ENCODE results near the gene APBB1IP. TPM values are rescaled to one million over a fixed set of nuclear protein-coding genes. Genes with fewer than 3 reads are reported as not detected.
"Not testable (repeated sequence)": the region's sequence is repeated elsewhere in the genome, so short reads cannot be mapped to it uniquely, and the experiment has no call there.

The APBB1IP gene, protein sequence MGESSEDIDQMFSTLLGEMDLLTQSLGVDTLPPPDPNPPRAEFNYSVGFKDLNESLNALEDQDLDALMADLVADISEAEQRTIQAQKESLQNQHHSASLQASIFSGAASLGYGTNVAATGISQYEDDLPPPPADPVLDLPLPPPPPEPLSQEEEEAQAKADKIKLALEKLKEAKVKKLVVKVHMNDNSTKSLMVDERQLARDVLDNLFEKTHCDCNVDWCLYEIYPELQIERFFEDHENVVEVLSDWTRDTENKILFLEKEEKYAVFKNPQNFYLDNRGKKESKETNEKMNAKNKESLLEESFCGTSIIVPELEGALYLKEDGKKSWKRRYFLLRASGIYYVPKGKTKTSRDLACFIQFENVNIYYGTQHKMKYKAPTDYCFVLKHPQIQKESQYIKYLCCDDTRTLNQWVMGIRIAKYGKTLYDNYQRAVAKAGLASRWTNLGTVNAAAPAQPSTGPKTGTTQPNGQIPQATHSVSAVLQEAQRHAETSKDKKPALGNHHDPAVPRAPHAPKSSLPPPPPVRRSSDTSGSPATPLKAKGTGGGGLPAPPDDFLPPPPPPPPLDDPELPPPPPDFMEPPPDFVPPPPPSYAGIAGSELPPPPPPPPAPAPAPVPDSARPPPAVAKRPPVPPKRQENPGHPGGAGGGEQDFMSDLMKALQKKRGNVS
- polyA plus RNA-seq (ENCODE audit: insufficient read length in 4 of 4), result 1 to 10 TPM; 1.1 to 5.0 (median 1.4) TPM

DNA sequence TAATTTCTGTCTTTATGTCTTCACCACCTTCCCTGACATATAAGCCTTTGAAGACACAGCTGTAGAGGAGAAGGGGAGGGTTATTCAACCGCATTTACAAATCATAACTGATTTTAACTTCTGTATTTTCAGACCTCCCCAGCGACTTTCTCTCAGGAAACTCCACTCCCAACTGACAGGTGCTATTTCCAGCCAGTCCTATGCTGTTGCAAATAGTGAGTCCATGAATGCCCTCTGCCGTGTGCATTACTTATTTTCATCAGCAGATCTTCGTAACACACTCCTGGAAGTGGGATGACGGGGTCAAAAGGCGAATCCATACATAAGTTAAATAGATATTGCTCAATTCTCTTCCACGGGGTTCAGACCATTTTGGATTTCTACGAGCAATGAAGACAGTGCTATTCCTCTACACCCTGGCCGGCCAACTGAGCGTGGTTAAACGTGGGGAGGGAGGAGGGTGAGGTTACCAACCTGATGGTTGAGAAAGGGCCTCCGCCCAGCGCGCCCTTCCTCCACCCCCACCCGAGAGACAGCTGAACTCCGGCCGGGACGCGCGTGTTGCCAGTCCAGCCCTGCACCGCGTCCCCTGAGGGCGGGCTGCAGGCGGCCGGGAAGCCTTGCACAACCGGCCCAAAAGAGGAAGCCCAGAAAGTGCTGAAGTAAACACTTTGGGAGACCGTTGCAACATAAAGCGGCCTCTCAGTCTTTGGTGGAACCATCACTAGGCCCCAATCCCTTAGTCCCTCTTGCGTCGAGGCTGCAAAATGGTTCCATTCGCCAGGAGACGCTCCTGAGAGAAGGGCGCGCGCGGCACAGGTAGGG, at the start of gene APBB1IP:
TSS of gene APBB1IP (plus strand) at position 705 of the 825 bp plus-strand sequence. CDS start 53,986 bp downstream, outside the sequence.
- DNase-seq (ENCODE audit: low read depth in 4 of 4, low spot score in 3 of 4), result no peak

DNA sequence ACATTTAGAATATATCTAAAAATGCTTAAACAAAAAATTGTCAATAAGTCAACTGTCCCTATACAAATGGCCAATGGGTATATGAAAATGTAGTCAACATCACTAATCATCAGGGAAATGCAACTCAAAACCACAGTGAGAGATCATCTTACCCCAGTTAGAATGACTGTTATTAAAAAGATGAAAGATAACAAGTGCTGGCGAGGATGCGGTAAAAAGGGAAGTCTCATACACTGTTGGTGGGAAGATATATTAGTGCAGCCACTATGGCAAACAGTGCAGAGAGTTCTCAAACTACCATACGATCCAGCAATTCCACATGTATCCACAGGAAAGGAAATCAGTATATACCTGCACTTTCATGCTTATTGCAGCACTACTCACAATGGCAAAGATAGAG, 48.6 kb upstream of the APBB1IP start:
- DNase-seq (ENCODE audit: low read depth in 4 of 4, low spot score in 3 of 4), result no peak

DNA sequence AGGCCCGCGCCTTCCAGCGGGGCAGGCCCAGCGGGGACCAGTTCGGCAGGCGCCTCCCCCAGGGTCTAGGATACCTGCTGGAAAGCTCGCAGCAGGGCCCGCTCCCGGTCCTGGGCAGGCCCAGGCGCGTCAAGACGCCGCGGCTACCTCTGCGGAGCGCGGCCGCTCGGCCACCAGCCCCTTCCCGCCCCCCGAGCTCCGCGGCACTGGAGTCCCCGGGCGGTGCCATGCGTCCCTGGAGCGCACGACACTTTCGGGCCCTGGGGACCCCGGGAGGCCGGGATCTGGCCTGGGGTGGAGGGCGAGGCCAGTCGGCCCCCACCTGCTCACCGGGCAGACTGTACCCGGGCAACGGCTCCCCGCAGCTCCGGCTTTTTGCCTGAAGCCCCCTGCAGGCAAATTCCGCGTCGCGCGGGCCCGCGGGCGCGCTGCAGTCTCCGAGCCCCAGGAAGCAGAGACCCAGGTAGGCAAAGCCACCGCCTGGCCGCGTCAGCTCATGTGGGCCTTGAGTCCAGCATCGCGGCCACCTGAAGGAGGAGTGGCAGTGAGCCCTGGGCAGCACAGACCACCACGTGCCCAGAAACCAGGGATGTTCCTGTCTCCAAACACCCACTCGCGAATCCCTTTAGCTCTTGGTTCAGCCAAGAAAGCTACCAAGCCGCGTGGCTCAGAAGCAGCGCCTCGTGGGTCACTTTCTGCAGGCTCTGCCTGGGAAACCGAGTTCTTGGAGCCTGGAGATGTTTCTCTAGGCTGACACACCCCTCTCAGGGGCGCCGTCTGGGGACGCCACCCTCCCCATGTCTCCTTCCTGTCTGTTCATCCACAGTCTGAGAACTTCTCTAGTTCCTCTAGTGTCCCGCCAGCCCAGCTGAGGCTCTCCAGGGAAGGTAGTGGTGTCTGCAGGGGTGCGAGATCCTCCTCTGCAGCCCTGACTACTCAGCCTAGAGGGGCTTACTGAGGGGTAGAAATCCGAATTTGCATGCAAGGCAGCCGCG, 46.1 kb upstream of the APBB1IP start:
- no peak for DNase-seq (ENCODE audit: low read depth in 4 of 4, low spot score in 3 of 4)

DNA sequence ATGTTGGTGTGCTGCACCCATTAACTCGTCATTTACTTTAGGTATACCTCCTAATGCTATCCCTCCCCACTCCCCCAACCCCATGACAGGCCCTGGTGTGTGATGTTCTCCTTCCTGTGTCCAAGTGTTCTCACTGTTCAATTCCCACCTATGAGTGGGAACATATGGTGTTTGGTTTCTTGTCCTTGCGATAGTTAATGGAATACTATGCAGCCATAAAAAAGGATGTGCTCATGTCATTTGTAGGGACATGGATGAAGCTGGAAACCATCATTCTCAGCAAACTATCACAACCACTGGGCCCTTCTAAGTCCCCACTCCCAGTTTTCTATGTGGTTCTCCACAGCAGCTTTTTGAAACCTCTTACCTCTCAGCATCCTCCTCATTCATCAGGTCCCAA, 39.8 kb upstream of the APBB1IP start:
- not testable (repeated sequence) for DNase-seq (ENCODE audit: low read depth in 4 of 4, low spot score in 3 of 4)

DNA sequence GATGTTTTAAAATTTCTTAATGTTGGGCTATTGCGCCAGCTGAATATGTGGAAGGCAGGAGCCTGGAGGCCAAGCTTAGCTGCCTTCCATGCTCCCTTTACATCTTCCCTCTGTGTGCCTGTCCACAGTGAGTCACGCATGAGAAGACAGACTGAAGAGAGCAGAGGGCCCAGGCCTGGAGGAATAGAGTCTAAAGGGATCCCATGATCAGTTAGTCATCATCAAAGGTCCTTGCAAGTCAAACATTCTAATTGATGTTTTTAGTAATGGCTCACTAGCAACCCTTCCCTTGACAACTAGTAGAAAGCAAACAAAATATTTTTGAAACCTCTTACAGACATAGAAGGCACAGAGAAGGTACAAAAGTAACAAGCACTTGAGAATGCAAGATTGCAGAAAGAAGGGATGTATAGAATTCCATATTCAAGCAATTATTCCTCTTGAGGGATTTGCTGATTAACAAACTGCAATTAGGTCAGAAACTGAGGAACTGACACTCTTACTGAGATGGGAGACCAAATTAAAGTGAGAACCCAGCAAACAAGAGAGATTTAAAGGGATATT, 30.7 kb upstream of the APBB1IP start:
- DNase-seq (ENCODE audit: low read depth in 4 of 4, low spot score in 3 of 4), result no peak

DNA sequence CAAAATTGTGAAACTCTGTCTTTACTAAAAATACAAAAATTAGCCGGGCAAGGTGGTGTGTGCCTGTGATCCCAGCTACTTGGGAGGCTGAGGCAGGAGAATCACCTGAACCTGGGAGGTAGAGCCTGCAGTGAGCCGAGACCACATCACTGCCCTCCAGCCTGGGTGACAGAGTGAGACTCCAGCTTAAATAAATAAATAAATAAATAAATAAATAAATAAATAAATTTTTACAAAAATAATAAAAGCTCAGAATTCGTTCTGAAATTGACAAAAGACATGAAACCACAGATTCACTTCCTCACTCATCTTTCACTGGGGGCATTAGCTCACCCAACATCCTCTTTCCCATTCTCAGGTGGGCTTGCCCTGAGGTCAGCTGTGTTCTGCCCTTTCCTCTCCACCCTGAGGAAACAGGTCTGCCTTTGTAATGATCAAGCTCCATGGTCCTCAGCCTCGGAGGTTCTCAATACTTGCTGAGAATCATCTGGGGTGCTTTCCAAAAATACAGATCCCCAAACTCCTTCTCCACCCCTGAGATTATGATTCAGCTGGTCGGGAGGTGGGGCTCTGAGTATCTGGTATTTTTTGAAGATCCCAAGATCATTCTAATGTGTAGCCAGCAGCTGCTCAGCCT, 29.2 kb upstream of the APBB1IP start:
- DNase-seq (ENCODE audit: low read depth in 4 of 4, low spot score in 3 of 4), result no peak

DNA sequence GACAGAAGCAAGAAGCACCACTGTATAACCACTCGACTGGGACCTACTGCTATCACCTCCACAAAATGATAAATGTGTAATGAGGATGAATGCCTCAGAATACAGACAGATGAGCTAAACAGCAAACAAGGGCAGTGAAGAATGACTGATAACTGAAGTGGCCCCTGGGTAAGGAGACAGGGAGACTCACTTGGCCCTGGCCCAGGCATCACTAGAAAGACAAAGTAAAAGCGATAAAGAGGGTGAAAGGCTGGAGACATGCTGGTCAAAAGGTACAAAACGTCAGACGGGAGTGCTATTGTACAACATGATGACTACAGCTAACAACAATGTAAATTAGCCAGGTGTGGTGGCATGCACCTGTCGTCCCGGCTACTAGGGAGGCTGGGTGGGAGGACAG, 27.8 kb upstream of the APBB1IP start:
- no peak for DNase-seq (ENCODE audit: low read depth in 4 of 4, low spot score in 3 of 4)

DNA sequence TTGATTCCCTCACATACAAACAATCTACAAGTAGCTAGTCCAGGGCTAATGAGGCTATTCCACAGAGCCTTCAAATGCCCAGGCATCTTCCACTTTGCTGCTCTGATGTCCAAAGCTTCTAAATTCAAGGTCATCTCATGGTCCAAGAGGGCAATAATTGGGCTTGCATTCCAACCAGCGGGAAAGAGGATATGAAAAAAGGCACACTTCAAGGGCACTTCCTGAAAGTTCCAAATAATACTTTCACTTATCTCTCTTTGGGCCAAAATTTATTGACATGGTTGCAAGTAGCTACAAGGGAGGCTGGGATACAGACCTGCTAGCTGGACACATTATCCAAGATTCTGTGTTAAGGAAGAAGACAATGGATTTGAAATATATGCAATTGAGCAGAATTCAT, 25.2 kb upstream of the APBB1IP start:
- no peak for DNase-seq (ENCODE audit: low read depth in 4 of 4, low spot score in 3 of 4)

DNA sequence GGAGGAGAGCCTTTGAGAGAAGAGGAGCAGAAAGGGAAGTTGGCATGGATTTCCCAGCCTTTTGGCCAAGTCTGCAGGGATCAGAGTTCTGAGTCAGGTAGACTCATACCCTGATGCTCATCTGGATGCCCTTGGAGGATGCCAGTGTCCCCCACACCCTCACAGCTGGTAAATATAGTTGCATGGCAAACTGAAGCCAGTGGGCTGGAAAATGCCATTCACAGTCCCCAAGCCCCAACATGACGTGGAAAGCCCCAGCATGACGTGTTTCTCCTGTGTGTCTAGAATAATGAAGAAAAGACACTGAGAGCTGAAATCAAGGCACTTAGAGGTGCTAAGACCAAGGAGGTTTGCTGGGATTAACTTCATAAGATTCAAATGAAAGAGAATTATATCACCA, 24.8 kb upstream of the APBB1IP start:
- no peak for DNase-seq (ENCODE audit: low read depth in 4 of 4, low spot score in 3 of 4)

DNA sequence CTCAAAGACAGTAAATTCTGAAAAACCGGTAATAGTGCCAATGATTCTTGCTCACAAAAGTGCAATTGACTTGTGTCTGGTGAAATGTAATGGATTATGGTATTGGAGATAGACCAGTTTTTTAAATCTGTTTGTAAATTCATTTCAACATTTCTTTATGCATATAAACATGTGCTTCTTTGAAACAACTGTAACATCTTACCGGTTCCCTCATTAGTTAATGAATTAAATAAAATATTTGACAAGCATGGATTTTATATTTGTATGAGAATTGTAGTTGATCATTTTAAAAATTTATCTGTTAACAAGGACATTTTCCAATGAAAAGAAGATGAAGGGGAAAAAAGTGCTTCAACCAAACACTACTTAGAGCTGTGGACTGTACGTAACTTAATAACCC, 21.0 kb upstream of the APBB1IP start:
- no peak for DNase-seq (ENCODE audit: low read depth in 4 of 4, low spot score in 3 of 4)

DNA sequence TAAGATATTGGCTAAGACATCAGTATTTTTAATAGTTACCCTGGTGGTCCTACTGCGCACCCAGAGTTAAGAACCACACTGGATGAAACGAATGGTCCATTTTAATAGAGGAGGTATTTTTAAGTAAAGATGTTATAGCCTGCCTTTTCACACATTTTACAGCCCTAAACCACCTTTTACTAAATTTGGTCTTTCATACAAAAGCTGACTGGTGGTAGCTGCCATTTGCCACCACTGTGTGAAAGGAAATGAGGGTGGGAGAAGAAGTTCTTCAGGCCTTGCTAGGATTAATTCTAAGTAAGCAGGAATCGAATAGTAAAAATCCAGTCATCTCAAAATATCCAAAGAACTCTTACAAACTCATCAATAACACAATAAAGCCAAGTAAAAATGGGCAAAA, 15.2 kb upstream of the APBB1IP start:
- no peak for DNase-seq (ENCODE audit: low read depth in 4 of 4, low spot score in 3 of 4)

DNA sequence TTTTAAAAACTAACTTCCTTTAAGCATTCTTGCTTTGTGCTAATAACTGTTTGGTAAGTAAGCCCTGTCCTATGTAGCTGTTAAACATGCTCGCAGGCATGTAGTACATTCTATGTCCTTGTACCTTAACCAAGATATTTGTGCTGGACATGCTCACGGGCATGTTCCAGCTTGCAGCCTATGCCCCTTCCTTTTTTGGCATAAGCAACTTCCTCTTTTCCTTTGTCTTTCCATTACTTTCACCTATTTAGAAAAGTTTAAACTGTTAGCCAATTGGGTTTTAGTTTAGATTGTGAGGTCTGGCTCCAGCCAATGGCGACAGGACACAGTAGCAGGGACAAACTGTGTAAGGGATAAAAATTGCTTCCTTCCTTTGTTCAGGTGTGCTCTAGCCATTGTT, 14.4 kb upstream of the APBB1IP start:
- DNase-seq (ENCODE audit: low read depth in 4 of 4, low spot score in 3 of 4), result no peak

DNA sequence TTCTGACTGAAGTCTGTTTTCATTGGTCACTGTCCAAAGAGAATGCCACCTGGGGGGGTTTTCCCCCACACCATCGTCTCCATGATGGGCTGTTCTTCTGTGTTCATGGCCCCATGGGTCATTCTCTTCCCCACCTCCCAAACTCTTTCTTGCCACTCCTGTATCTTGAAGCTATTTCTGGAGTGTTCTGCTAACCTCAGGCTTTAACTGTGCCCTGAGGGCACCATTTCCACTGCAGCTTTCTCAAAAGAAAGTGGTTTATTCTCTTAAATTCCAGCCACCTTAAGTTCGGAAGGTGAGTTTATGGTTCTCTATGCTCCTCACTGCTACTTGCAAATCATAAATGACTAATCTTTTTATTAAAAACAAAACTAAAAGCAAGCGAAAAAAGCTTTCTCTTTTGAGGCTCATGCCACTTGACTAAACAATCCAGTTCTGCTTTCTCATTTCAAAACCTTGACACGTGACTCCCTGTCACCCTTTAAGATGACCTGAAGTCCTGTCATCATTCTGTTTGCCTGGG, 7.4 kb upstream of the APBB1IP start:
- no peak for DNase-seq (ENCODE audit: low read depth in 4 of 4, low spot score in 3 of 4)

DNA sequence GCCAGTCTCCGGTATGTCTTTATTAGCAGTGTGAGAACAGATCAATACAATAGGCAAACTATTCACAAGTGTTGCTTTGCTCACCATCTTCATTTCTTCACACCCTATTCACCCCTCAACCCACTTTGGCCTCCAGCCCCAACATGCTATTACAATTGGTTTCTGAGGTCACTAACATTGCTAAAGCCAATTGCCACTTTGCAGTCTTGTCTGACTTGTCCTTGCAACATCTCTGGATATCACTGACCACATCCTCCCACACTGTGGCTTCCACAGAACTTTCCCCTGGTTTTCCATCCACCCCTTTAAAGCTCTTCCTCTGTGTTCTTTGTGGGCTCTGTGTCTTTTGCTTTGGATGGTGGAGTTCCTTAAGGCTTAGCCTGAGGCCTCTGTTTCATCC, 5.2 kb upstream of the APBB1IP start:
- DNase-seq (ENCODE audit: low read depth in 4 of 4, low spot score in 3 of 4), result no peak

DNA sequence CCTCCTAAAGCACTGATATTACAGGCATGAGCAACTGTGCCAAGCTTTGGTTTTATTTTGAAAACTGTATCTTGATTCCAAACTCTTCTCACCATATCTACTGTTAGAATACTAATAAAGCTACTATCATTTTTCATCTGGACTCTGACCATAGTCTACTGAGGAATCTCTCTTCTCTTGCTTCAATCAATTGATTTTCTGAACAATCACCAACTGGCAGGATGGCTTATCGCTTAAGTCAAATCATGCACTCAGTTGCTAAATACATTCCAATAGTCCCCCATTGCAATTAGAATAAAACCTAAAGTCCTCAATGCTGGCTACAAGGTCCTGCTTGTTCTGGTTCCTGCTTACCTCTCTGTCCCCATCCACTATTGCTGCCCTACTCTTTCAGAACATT, 2.3 kb upstream of the APBB1IP start:
- DNase-seq (ENCODE audit: low read depth in 4 of 4, low spot score in 3 of 4), result no peak

DNA sequence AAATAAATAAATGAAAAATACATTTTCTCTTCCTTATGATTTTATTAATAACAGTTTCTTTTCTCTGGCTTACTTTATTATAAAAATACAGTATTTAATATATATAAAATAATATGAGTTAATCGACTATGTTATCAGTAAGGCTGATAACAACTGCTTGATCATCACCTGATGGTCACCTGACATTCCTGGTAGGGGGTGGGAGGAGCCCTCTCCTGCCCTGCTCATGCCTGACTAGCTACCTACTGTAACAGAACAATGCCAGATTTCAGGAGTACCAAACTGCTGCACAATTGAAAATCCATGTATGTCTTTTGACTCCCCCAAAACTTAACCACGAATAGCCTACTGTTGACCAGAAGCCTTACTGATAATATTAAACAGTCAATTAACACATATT, 1.3 kb upstream of the APBB1IP start:
- DNase-seq (ENCODE audit: low read depth in 4 of 4, low spot score in 3 of 4), result no peak

DNA sequence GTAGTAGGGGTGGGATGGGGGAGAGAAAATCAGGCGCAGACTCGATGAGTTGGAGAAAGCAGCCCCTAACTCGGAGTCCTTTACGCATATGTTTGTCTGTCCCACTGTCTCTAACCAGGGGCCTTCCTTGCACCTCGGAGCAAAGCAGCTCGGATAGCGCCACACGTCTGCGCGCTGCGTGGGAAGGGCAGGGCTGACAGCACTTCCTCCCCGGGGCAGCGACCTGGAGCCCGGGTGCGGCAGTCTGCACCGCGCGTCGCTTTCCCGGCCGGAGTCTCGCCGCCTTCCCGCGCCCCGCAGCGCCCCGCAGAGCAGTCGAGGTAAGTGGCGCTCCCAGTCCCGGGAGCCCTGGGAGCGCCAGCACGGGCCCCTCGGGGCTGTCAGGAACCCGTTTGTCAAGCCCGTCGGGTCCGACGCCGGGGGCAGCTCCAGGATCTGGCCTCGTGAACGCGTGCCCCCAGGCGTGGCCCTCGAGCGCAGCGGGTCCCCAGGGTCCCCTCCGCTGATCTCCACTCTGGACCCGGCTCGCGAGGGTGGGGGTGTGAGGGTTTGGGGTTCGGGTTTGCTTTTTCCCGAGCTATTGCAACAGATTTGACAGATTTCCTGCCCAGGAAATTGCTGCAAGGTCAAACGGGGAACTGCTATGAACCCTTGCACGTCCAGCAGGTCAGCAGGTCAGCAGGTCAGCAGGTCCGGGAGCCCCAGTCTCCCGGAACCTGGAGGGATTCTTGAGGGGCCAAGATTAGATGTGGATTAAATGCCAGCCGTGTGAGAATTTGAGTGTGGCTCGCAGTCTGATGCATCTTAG, 597 bp downstream of the APBB1IP start:
- no peak for DNase-seq (ENCODE audit: low read depth in 4 of 4, low spot score in 3 of 4)

DNA sequence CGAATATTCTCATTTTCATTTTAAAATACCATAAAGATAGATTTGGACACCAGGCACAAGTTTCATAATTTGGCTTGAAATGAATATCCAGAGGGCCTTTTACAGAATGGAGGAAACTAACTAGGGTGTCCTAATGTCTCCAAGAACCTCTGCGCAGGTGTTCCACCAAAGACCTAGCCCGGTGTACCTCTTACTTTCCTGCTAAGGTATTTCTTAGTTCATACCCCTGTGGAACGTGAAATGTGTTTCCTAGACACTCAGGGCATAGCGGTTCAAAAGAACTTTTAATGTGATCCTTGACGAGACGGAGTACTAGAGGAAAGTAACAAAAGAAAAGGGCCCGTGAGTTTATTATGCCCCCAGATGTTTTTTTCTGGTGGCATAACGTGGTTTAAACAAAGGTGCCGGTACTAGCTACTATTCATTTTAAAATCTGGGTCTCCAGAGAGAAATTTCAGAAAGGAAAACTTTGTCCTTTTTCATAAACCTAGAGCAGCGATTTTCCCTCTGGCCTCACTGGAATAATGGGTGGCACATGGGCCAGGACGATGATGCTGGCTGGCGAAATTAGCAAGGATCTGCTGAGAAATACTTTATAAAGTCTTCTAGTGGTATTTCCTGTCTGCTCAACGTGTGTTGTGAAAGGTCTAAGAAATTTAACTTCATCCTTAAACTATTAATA, 1.4 kb downstream of the APBB1IP start:
- DNase-seq (ENCODE audit: low read depth in 4 of 4, low spot score in 3 of 4), result no peak
